22Rv1 (cell line): Measurements from ENCODE around the gene RAB20.

ENCODE experiments used
- ZFX ChIP-seq: fragments of 450-650 bp; IDR thresholded peaks from 2 replicates; pipeline ENCODE4 v1.6.1; 2017; ENCODE audit warnings: antibody characterized with exemption, borderline replicate concordance
- TF ChIP-seq, protein P1 (sequence below): fragments of 450-650 bp; IDR thresholded peaks from 2 replicates; pipeline ENCODE4 v1.5.1; 2017; ENCODE audit warnings: mild to moderate bottlenecking

DNA sequence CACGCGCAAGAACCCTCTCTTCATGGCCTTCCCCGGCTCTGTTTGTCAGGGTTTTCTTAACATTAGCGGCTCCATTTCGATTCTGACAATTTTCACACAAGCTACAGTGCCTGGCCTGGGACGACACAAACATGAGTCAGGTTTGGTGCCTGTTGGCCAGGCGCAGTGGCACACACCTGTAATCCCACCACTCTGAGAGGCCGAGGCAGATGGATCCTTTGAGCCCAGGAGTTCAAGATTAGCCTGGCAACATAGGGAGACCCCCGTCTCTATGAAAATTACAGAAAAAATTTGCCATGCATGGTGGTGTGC lies 1.9 kb upstream of the RAB20 start:
- TF ChIP-seq, protein P1, sequence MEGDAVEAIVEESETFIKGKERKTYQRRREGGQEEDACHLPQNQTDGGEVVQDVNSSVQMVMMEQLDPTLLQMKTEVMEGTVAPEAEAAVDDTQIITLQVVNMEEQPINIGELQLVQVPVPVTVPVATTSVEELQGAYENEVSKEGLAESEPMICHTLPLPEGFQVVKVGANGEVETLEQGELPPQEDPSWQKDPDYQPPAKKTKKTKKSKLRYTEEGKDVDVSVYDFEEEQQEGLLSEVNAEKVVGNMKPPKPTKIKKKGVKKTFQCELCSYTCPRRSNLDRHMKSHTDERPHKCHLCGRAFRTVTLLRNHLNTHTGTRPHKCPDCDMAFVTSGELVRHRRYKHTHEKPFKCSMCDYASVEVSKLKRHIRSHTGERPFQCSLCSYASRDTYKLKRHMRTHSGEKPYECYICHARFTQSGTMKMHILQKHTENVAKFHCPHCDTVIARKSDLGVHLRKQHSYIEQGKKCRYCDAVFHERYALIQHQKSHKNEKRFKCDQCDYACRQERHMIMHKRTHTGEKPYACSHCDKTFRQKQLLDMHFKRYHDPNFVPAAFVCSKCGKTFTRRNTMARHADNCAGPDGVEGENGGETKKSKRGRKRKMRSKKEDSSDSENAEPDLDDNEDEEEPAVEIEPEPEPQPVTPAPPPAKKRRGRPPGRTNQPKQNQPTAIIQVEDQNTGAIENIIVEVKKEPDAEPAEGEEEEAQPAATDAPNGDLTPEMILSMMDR, result no peak
- no peak for TF ChIP-seq ZFX
